HG03025 (cell line): ENCODE data around the gene CCL20.
"Not testable (repeated sequence)": the region's sequence is repeated elsewhere in the genome, so short reads cannot be mapped to it uniquely, and the experiment has no call there.

Experiments used
- ATAC-seq: cut with Tn5 transposase; IDR thresholded peaks from one replicate; pipeline ENCODE4 v1.9.1; 2021; ENCODE audit warnings: mild to moderate bottlenecking, moderate library complexity; ENCODE audit not compliant: unreplicated experiment, low FRiP score

CCL20 gene

GRCh38 chr2:227828477-227828912, 14.9 kb downstream of the CCL20 start:
- ATAC-seq: no peak

DNA sequence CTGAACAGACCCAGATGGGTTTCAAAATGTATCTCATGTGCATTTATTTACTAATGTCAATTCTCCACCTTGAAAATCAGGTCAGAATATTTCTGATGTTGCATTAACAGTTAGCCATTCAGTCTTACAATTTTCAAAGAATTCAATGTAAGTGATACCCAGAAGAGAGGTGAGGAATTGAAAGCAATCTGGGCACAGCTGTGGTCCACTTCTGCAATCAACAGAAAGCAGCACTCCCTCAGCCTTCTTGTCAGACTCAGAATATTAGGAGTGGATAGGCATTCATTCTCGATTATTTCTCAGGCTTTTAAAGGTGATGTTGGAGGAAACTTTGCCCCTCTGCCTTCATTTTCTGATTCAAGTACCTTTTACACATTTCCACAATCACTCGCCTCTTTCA, 15.7 kb downstream of the CCL20 start:
- ATAC-seq: no peak

GRCh38 chr2:227834423-227834822, 20.8 kb downstream of the CCL20 start:
- ATAC-seq: no peak

DNA sequence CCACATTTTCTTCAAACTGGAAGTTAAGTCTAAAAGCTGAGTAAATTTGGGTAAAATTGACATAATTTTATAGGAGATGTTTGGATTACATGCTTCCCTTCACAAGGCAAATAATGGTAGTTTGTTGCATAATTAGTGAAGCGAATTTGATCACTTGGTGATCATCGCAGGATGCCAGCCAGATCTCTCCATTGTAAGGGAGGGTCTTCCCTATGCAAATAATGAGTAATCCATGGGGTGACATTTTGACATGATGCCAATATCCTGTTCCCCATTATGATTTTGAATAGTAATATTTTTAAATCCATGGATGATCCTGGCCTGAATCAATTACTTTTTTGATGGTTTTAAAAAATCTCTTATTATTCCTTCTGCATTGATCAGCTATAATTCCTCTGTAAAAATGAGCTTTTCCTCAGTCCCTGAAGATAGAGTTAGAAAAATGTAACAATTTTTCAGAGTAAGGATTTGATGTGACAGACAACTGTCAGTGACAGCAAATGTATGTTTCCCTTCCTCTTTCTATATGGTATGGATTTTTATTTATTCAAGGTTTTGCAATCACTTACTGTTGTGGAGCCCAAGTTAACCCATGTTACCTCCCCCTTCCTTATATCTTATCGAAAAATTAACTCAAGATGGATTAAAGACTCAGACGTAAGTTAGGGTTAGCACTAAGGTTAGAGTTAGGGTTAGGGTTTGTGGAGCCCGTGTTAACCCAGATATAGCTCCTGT, 21.4 kb downstream of the CCL20 start:
- no peak for ATAC-seq

DNA sequence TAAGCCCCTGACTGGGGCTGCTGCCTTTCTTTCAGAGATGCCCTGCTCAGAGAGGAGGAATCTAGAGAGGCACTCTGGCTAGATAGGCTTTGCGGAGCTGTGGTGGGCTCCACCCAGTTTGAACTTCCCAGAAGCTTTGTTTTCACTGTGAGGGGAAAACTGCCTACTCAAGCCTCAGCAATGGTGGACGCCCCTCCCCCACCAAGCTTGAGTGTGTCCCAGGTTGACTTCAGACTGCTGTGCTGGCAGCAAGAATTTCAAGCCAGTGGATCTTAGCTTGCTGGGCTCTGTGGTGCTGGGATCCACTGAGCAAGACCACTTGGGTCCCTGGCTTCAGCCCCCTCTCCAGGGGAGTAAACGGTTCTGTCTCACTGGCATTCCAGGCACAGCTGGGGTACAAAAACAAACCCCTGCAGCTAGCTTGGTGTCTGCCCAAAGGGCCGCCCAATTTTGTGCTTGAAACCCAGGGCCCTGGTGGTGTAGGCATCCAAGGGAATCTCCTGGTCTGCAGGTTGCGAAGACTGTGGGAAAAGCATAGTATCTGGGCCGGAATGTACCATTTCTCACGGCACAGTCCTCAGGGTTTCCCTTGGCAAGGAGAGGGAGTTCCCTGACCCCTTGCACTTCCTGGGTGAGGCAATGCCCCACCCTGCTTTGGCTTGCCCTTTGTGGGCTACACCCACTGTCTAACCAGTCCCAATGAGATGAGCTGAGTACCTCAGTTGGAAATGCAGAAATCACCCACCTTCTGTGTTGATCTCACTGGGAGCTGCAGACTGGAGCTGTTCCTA, 25.9 kb downstream of the CCL20 start:
- ATAC-seq: not testable (repeated sequence)

DNA sequence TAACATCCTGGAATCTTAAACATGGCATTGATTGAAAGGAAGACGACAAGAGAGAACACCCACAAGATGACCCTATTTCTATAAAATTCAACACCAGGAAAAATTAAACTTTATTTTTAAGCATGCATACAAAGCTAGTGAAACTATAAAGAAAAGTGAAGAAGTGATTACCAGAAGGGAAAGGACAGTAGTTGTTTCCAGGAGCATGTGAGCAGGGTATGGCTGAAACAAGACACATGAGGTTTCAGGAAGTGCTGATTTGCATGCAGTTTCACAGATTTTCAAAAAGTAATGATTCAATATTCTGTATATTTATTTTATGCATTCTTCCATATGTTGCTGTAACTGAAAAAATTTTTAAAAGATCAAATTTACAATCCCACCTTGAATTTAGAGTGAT, 33.2 kb downstream of the CCL20 start:
- peak; percentile 67 for ATAC-seq

DNA sequence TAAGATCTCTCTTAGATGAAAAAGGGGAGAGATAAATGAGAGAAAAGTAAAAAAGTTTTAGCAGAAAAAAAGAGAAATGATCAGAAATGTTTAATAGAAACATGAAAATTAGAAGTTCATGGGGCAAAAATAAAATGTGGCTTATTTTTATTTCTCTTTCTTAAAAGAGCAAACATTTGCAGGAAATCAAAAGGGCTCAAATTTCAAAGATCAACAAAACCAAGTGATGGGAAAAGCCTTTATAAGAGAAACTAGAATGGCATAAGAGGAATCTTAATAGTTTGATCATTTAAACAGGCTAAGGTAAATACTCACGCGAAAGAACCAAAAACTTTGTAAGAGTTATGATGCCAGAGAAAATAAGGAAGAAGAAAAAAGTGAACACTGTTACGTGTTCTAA, 34.5 kb downstream of the CCL20 start:
- ATAC-seq: no peak

GRCh38 chr2:227848586-227848985, 34.9 kb downstream of the CCL20 start:
- ATAC-seq: peak; percentile 70

GRCh38 chr2:227849906-227850305, 36.3 kb downstream of the CCL20 start:
- no peak for ATAC-seq

GRCh38 chr2:227853204-227853629, 39.6 kb downstream of the CCL20 start:
- ATAC-seq: no peak

GRCh38 chr2:227853765-227854271, 40.2 kb downstream of the CCL20 start:
- no peak for ATAC-seq

GRCh38 chr2:227855440-227855839, 41.8 kb downstream of the CCL20 start:
- no peak for ATAC-seq

DNA sequence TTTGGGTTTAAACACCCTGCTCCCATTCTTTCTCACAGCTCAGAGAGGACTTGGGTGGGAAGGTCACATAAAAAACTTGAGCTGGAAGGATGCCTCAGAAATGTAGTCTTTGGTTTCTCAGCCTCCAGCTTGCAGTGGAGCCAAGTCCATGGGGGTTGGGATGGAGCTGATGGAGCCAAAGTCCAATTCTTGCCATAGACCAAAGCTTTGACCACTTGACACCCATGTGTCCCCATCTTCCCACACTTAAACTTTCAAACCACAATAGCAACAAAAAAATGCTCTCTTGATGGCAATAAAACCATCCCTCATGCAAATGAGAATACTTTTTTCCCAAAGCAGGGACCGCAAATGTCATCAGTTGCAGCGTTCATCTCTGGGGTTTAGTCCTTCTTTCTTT, 43.1 kb downstream of the CCL20 start:
- no peak for ATAC-seq

DNA sequence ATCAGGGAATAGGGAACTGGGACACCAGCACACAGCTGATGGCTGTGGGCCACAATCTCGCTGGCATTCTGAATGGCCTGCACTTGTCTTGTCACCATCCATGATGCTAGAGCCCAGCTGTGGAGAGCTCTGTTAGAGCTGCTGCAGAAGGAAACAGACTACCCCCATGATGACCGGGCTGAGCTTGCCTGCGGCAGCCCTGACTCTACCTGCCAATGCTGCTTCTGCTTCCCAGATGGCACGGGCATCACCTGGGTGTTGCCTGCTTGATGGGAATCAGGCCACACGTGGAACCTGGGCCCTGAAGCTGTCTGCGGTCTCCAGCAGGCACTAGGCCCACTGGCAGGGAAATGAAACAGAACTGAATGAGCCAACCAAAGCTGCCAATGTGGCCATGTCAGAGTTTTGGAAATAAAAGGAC, 46.6 kb downstream of the CCL20 start:
- no peak for ATAC-seq

GRCh38 chr2:227861011-227861410, 47.4 kb downstream of the CCL20 start:
- ATAC-seq: no peak

GRCh38 chr2:227862227-227862740, 48.6 kb downstream of the CCL20 start:
- no peak for ATAC-seq

DNA sequence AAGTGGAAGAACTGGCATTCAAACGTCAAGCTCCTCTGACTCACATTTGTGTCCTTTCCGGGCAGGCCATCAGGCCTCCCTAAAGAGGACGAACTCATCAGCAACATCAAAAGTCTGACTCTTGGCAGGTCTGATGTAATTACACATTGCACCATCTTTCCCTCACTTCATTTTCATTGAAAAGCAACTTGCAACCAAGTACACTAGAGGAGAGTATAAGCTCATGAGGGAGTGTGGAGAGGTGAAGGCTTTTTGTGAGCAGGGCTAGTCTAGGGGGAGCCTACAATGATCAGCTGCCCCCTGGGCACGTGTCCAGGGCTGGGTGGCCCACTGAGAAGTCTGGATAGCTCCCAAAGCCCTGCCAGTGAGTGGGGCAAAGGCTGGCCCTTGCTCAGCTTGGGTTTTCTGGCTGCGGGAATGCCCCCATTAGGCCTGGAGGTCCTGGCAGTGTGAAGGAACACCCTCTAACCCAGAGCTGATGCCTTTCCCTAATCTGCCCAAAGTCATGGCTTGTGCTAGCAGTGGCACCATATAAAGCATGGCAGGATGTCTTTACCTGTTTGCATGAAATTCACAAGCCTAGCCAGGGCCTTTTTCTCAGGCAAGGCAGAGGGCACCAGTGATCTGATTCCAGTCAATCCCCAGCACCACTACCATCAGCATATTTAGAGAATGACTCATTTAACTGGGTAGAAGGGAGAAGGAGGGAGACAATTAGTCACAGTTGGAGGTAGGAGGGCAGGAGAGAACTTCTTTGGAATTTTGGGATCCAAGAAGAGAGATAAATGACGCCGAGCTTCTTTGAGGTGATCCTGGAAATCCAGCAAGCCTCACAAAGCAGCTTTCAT, 49.3 kb downstream of the CCL20 start:
- no peak for ATAC-seq

DNA sequence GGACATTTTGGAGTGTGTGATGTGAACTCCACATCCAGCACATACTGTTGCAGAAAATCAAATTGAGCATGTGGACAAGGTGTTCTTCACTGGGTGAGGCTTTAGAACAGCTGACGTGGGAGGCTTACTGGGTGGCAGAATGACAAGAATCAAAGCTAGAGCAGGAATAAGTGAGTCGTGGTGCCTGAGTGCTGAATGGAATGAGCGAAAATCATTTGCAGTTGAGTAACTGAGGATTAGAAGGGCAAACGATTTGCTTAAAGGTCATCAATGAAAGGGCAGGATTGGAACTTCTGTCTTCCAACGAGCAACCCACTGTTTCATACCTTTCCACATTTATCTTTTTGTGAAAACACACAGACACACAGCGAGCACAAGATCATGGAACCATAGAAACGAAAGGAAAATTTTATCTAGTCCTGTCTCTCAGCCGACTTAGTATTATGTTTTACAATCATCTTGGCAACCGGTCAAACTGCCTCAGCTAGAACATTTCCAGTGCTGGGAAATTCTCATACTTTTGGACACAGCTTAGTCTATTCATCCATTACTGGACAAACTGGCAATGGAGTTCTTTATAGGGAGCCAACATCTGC, 50.6 kb downstream of the CCL20 start:
- no peak for ATAC-seq

- ATAC-seq: no peak
Measured at GRCh38 chr2:227865291-227865690, 51.6 kb downstream of the CCL20 start.
